DMS53 treated with DMSO at 0.1 percent for 48 hours (cell line): Measurements from ENCODE around the gene LMO4.

Experiments
- DNase-seq: peaks from one replicate; lab custom pipeline; 2025; ENCODE audit not compliant: unreplicated experiment; lab: John Stamatoyannopoulos, UW

Gene LMO4

DNA sequence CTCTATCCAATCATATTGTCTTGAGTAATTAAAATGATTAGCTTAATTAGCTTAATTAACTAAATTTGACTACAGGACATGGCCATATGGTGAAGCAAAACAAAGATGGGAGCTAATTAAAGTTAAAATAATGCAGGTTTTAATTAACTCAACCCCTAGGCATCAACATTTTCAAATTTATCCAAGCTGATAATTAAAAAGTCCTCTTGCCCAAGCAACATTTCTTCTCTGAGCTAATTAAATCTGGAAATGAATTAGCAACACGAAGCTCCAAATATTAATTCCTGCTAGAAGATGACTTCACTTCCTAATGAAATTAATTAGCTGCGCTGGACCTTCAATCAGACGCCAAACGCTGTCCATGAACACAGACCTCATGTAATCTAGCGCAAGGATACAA, 27.9 kb downstream of the LMO4 start:
- no peak for DNase-seq

- DNase-seq = no peak
These were observed 29.5 kb downstream of the LMO4 start for GRCh38 chr1:87358219-87358618.

- no peak for DNase-seq
These were observed 30.9 kb downstream of the LMO4 start for GRCh38 chr1:87359586-87359985.

GRCh38 chr1:87362063-87362833, 33.6 kb downstream of the LMO4 start:
- no peak for DNase-seq

DNA sequence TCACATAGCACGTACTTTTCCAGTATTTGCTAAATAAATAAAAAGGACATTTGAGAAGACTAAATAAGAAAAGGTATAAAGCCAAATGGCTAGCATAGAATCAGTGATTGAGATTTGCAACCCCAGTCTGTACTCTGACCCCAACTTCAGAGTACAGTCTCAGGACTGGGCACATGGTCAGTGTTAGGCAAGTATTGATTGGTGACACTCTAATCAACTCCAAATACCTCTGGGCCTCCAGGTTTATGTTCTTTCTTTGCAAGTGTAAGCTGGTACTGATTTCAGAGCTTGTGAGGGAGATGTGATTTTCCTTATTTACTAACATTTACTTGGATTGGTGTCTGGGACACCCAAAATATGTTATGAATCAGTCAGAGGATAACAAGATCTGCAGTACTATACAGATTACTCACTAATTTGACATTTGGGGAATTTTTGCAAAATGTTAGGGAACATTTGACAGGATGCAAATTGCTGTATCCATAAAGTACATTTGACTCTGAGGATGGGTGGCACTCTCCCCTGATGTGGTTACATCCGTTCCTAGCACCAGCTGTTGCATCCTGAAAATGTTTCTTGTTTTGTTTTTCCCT, 34.2 kb downstream of the LMO4 start:
- DNase-seq = no peak

GRCh38 chr1:87367549-87367948, 38.9 kb downstream of the LMO4 start:
- DNase-seq = no peak

DNA sequence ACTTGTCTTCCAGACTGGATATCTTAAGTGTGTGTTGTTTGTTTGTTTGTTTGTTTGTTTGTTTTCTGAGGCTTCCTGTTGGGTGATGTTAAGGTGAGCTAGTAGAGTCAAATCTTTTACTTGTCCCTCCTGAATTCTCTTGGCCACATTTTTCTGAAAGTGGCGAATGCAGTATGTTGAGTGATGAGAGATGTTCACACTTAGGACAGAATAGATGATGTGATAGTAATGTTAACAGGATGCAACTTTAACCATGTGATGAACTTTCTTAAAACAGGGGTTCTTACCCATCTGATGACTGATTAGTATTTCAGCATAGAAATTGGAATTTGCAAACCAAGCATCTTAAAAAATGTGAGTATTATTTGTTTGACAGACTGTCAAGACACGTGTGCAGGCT, 40.2 kb downstream of the LMO4 start:
- no peak for DNase-seq

DNA sequence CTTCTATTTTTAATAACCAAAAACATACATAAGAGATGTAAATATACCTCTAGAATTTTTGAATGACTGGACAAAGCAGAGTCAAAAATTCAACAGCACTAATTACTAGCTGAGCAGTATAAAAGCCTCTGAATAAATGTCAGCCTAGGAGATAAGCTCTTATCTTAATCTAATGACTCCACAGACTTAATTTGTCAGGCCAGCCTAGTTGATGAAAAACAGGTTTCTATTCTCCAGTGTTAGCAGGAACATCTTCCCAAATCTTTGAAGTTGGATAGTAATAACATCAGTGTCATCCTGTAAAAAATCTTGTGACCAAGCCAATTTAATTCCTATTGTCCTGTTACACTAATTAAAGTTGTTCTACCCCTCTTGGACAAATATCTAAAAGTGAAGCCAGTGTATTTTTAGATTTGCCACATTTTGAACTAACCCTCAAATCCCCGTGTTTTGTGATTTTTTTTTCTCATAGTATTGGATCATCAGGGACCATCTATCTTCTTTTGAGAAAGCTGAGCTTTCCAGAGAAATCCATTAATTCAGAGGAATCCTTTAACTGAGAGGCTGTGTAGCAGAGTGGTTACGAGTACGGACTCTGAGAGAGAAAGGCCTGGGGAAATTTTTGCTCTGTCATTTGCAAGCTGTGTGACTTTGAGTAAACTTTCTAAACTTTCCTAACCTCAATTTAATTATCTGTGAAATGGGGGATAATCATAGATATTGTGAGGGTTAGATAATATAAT, 41.2 kb downstream of the LMO4 start:
- DNase-seq = no peak

- peak; percentile 17 for DNase-seq
These were observed 41.9 kb downstream of the LMO4 start for GRCh38 chr1:87370544-87370943.

DNA sequence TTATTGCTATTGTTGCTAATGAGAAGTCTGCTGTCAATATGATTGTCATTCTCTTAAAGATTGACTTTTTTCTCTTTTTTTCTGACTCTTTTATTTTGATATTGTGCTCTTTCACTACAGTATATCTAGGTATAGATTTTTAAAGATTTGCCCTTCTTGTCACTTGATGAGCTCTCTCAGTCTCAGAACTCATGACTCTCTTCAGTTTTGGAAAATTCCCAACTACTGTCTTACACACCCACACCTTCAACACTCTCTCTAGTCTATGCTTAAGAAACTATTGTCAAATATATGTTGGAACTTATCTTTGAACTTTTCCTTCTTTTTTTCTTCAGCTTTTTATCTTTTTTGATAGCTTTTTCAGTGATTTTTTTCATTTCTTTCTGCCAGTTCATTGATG, 50.6 kb downstream of the LMO4 start:
- no peak for DNase-seq

- DNase-seq = no peak
These were observed 57.6 kb downstream of the LMO4 start for GRCh38 chr1:87386217-87386790.

DNA sequence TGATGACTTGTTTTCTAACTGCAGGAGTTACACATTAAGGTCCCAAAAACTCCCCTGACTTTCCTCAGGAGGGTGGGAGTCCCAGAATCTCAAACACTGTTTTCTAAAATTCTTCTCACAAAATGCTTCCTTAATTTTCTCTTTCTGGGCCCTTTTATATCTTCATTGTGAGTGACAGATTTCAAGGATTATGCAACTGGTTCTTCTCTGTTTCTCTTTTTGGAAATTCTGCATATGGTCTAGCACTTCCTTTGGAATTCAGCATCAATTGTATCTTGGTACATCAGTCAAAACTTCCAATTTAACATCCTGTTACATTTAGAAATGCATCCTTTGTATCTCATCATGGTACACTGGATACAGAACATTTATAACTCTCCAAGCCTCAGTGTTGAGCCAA, 59.7 kb downstream of the LMO4 start:
- DNase-seq = no peak

- DNase-seq = no peak
These were observed 60.3 kb downstream of the LMO4 start for GRCh38 chr1:87389011-87389410.

DNA sequence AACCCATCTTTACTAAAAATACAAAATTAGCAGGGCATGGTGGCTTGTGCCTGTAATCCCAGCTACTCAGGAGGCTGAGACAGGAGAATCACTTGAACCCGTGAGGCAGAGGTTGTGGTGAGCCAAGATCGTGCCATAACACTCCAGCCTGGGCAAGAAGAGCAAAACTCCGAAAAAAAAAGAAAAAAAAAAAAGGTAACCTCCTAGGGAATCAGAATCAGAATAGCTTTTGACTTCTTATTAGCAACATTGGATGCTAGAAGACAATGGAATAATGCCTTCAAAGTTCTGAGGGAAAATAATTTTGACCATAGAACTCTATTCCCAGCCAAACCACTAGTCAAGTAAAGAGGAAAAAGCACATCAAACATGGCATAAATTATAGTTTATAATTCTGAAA, 60.9 kb downstream of the LMO4 start:
- DNase-seq = no peak

DNA sequence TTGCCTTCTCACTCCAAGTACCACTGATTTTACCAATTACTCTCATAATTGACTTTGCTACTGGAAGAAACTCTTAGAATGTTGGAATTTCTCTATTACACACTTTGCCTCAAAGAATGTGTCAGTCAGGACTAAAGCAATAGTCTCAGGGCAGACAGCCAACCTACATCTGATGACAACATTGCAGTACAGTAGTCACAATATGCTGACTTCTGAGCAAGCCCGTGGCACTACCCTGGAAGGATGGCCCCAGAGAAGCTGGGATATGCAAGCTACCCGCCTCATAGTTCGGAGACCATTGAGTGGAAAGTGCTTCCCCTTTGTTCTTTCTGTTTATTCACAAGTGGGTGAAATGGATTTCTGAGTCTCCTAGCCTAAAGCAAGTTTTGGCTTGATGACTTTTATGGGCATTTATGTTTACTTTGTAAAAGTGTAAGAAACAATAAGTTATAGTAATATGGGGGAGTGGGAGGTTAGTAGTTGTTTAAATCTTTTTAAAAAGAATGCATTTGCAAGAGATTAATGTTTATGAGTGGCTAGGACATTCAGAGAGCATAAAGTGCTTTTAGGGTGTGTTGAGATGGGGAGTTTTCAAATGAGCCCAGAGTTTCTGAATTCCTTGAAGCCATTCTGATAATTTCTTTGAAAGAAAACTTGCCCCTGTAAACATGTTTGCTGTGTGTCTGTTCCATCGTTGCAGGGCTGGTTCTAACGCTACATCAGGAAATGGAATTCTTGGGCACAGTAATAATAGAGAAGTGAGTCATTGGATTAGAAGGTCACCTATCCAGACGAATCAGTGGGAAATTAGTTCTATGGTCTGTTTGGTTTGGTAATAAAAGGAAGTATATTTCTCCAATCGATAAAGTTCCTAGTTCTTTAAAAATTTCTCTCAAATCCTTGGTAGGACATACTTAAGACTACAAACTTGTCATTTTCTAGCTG, 63.8 kb downstream of the LMO4 start:
- DNase-seq = no peak

DNA sequence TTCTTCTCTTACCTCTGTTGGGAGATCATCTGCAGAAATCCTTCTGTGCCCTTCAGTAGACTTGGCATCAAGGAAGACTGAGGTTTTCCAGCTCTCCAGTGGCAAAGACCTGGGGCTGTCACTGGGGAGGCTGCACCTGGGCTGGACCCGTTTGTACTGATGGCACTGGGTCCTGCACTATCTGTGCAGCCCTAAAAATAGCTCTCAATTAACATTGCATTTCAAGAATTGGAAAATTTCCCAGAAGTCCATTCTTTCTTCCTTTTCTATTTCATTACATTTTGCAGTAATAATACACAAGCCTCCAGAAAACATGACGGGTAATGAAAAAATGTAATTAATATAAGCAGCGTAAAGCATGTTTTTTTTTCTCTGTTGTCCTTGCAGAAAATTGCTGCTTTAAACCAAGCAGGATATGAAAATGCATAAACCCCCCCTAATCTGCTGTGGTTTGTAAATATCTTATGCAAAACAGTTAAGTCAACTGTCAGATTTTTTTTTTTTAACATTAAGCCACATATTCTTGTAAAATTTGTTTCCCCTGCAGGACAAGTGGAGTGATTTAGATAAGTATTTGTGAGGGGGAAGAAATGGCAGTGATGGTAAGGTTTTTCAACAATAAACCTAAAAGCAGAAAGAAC, 64.9 kb downstream of the LMO4 start:
- DNase-seq = no peak

- DNase-seq = no peak
These were observed 65.8 kb downstream of the LMO4 start for GRCh38 chr1:87394513-87394912.

- no peak for DNase-seq
These were observed 66.3 kb downstream of the LMO4 start for GRCh38 chr1:87394982-87395381.
